Spleen (tissue), 11 donors: ENCODE measurements around the gene POMT1. TPM values are rescaled to one million over a fixed set of nuclear protein-coding genes. Genes with fewer than 3 reads are reported as not detected.

Source experiments
- DNase-seq: peaks from one replicate; pipeline ENCODE4 v3.0.0-alpha.2; 2020
- H3K27ac ChIP-seq, 8 donors: fragments of 200-600 bp; sonication (generic) in 7 of 8; 1 replicate in 4 of 8; 2 replicates in 4 of 8; pipeline versions ENCODE4 v1.5.0 to v1.8.0; 2016 to 2021; ENCODE audit warnings: inconsistent platforms in 4 of 8, mild to moderate bottlenecking in 4 of 8, moderate library complexity in 1 of 8
- H3K27me3 ChIP-seq, 7 donors: fragments of 200-600 bp; sonication (generic) in 6 of 7; replicated peaks in 1 of 7; 1 replicate in 4 of 7; 2 replicates in 3 of 7; pipeline versions ENCODE4 v1.5.0 to v1.8.0; 2016 to 2021; ENCODE audit warnings: inconsistent platforms in 3 of 7, mild to moderate bottlenecking in 1 of 7
- H3K36me3 ChIP-seq, 6 donors: fragments of 200-600 bp; sonication (generic) in 5 of 6; 1 replicate in 4 of 6; 2 replicates in 2 of 6; pipeline versions ENCODE4 v1.5.0 to v1.8.0; 2016 to 2021; ENCODE audit warnings: inconsistent platforms in 2 of 6
- H3K4me1 ChIP-seq, 6 donors: fragments of 200-600 bp; sonication (generic) in 5 of 6; 1 replicate in 3 of 6; 2 replicates in 3 of 6; pipeline versions ENCODE4 v1.5.0 to v1.8.0; 2016 to 2021; ENCODE audit warnings: inconsistent platforms in 3 of 6
- H3K4me3 ChIP-seq, 8 donors: fragments of 200-600 bp; sonication (generic) in 7 of 8; 1 replicate in 4 of 8; 2 replicates in 4 of 8; pipeline versions ENCODE4 v1.5.0 to v1.8.0; 2016 to 2021; ENCODE audit warnings: inconsistent platforms in 4 of 8, mild to moderate bottlenecking in 4 of 8, moderate library complexity in 2 of 8
- H3K9me3 ChIP-seq, 8 donors: fragments of 200-600 bp; sonication (generic) in 7 of 8; 1 replicate in 4 of 8; 2 replicates in 4 of 8; pipeline versions ENCODE4 v1.5.0 to v1.8.0; 2016 to 2021; ENCODE audit warnings: inconsistent platforms in 4 of 8
- CTCF ChIP-seq, 11 experiments: fragments of 200-600 bp in 7 of 11; fragments of 450-650 bp in 4 of 11; sonication (generic) in 4 of 11; IDR thresholded peaks in 8 of 11; conservative IDR thresholded peaks in 3 of 11; 1 replicate in 7 of 11; 2 replicates in 4 of 11; pipeline versions ENCODE4 v1.4.0 to v1.8.0; 2016 to 2021; ENCODE audit warnings: antibody characterized with exemption in 11 of 11, inconsistent platforms in 4 of 11, mild to moderate bottlenecking in 1 of 11
- POLR2A ChIP-seq, 3 donors: fragments of 450-650 bp; IDR thresholded peaks; one replicate each; pipeline ENCODE4 v1.5.1; 2017; ENCODE audit warnings: antibody characterized with exemption in 3 of 3, mild to moderate bottlenecking in 1 of 3
- POLR2AphosphoS5 ChIP-seq, 3 donors: sonication (generic); formaldehyde crosslinking; IDR thresholded peaks; one replicate each; pipeline ENCODE4 v1.5.1; 2017; ENCODE audit warnings: antibody characterized with exemption in 3 of 3
- WGBS, 5 donors: extraction: QIAGEN DNeasy Blood & Tissue Kit in 3 of 5; methylation state at CpG; one replicate each; pipeline versions ENCODE4 v1.1.5 to v1.1.7; 2013 to 2018; 5-methylcytosine and 5-hydroxymethylcytosine counted together
- intact Hi-C: fragments of 100-400 bp; cut with DNase I; formaldehyde crosslinking; loops from one replicate; pipeline ENCODE4 v1.15.0; 2023; ENCODE audit warnings: low total_unique reads
- polyA plus RNA-seq, 3 donors: library from polyadenylated mRNA; stranded (reverse); fragments of 200-250 nt; gene quantifications; one replicate each; pipeline ENCODE4 v1.2.1, GENCODE V29; 2013
- total RNA-seq, 7 donors: library from RNA; depleted of rRNA in 3 of 7; stranded (reverse); fragments of >200 nt in 3 of 7; fragmentation: NEBNext Ultra II Directional in 4 of 7; extraction: Animal tissue kit (Norgen Biotek cat#: 25700) in 4 of 7; gene quantifications; one replicate each; pipeline versions ENCODE4 v1.1.0 to v1.2.1, GENCODE V29; 2016 to 2021
- donor health status: healthy with polysubstance abuse.
- donor health status: DM: no; HTN: no; CAD: no; lungs with moderate emphysema.
- donor health status: DM: no; HTN: no; CAD: no.
- donor health status: Bipolar disorder and iron deficiency.
- donor health status: healthy.
- donor health status: DM: no; HTN: no; CAD: no.
- donor health status: DM: yes; HTN: yes; CAD: no.

Gene POMT1
- total and polyA plus RNA-seq, 10 donors, result 20.4 to 66.5 (median 32.3) TPM

GRCh38 chr9:131559421-131560000, 56.8 kb downstream of the POMT1 start:
- Histone ChIP-seq H3K27me3 (peaks cover 0 to 27% (median 17%) of the 10 kb centered on the region in 7 donors), H3K9me3 (peaks cover 0 to 29% (median 16%) of the 10 kb centered on the region in 8 donors), H3K36me3 (no peaks in the 10 kb centered on the region), H3K27ac (no peak overlapping the region), H3K4me3 (no peak overlapping the region), H3K4me1 (peaks cover 0 to 5% (median 0%) of the 10 kb centered on the region in 6 donors)
- TF ChIP-seq CTCF (IDR thresholded peaks at IDR 0.05 in 8 of 11, conservative IDR thresholded peaks at IDR 0.05 in 3 of 11) (no peak), POLR2A (IDR thresholded peaks at IDR 0.05) (no peak), POLR2AphosphoS5 (IDR thresholded peaks at IDR 0.05) (no peak)
- no peak for DNase-seq
- 80 to 89% (median 81%) methylated on average over 1 of the region's 1 CpG for WGBS, 5 donors
- intact Hi-C loops, result no loop called here

- no peak overlapping the region for H3K27ac ChIP-seq
- peaks cover 0 to 33% (median 16%) of the 10 kb centered on the region in 8 donors for H3K9me3 ChIP-seq
- DNase-seq, result no peak
- no peaks in the 10 kb centered on the region for H3K27me3 ChIP-seq
- intact Hi-C loops, result no loop called here
- H3K36me3 ChIP-seq, result no peaks in the 10 kb centered on the region
- TF ChIP-seq CTCF (IDR thresholded peaks at IDR 0.05 in 8 of 11, conservative IDR thresholded peaks at IDR 0.05 in 3 of 11) (no peak), POLR2AphosphoS5 (IDR thresholded peaks at IDR 0.05) (no peak)
- WGBS, 5 donors, result 72 to 83% (median 75%) methylated on average over 9 of the region's 9 CpGs
- no peaks in the 10 kb centered on the region for H3K4me1 ChIP-seq
- no peak overlapping the region for H3K4me3 ChIP-seq
Measured at GRCh38 chr9:131562032-131562959, 59.6 kb downstream of the POMT1 start.

- no peak overlapping the region for H3K27ac ChIP-seq
- no peaks in the 10 kb centered on the region for H3K4me1 ChIP-seq
- TF ChIP-seq CTCF (IDR thresholded peaks at IDR 0.05 in 8 of 11, conservative IDR thresholded peaks at IDR 0.05 in 3 of 11) (no peak), POLR2A (IDR thresholded peaks at IDR 0.05) (no peak), POLR2AphosphoS5 (IDR thresholded peaks at IDR 0.05) (no peak)
- peaks cover 0 to 24% (median 2%) of the 10 kb centered on the region in 6 donors for H3K36me3 ChIP-seq
- no peak for DNase-seq
- intact Hi-C loops, result no loop called here
- H3K27me3 ChIP-seq, result no peaks in the 10 kb centered on the region
- H3K9me3 ChIP-seq, result peaks cover 0 to 33% (median 14%) of the 10 kb centered on the region in 8 donors
- WGBS, 5 donors, result 67 to 97% (median 81%) methylated on average over 5 of the region's 5 CpGs
- H3K4me3 ChIP-seq, result no peak overlapping the region
Measured at GRCh38 chr9:131565369-131565768, 62.7 kb downstream of the POMT1 start.

- Histone ChIP-seq H3K36me3 (peaks cover 0 to 30% (median 2%) of the 10 kb centered on the region in 6 donors), H3K27ac (no peak overlapping the region), H3K27me3 (no peaks in the 10 kb centered on the region), H3K9me3 (peaks cover 0 to 26% (median 11%) of the 10 kb centered on the region in 8 donors), H3K4me1 (no peaks in the 10 kb centered on the region), H3K4me3 (no peak overlapping the region)
- WGBS, 5 donors, result 96 to 98% (median 97%) methylated on average over 3 of the region's 3 CpGs
- intact Hi-C loops, result no loop called here
- DNase-seq, result no peak
- TF ChIP-seq POLR2AphosphoS5 (IDR thresholded peaks at IDR 0.05) (no peak), CTCF (IDR thresholded peaks at IDR 0.05 in 8 of 11, conservative IDR thresholded peaks at IDR 0.05 in 3 of 11) (no peak), POLR2A (IDR thresholded peaks at IDR 0.05) (no peak)
Measured at GRCh38 chr9:131566158-131566557, 63.4 kb downstream of the POMT1 start.
